NCI-H2227 (cell line): ENCODE measurements around the gene PRTN3.

Experiments
- DNase-seq: peaks from one replicate; lab custom pipeline; 2025; ENCODE audit not compliant: unreplicated experiment; lab: John Stamatoyannopoulos, UW

Gene PRTN3

GRCh38 chr19:840519-841206 is at the start of gene PRTN3:
Gene PRTN3, plus strand, starts transcription at chr19:840999. Its CDS starts 10 bp downstream, at chr19:841009.
- DNase-seq: no peak

GRCh38 chr19:791007-791566 is 49.7 kb upstream of the PRTN3 start:
- no peak for DNase-seq

- DNase-seq: no peak
Measured at GRCh38 chr19:791567-792305, 49.1 kb upstream of the PRTN3 start.

- DNase-seq: no peak
Measured at GRCh38 chr19:792306-792885, 48.4 kb upstream of the PRTN3 start.

- DNase-seq: no peak
Measured at GRCh38 chr19:793806-794205, 47.0 kb upstream of the PRTN3 start.

GRCh38 chr19:795073-795611 is 45.7 kb upstream of the PRTN3 start:
- no peak for DNase-seq

- DNase-seq: no peak
Measured at GRCh38 chr19:795691-796581, 44.9 kb upstream of the PRTN3 start.

- peak; percentile 99 for DNase-seq
Measured at GRCh38 chr19:796692-797527, 43.9 kb upstream of the PRTN3 start, which contains the start of gene PTBP1. Gene PTBP1, plus strand, starts transcription at chr19:797452. Its CDS starts 46 bp downstream, at chr19:797498.

- DNase-seq: peak; percentile 93
Measured at GRCh38 chr19:797528-798414, 43.0 kb upstream of the PRTN3 start.

GRCh38 chr19:798415-799075 is 42.3 kb upstream of the PRTN3 start:
- DNase-seq: no peak

- peak; percentile 26 for DNase-seq
Measured at GRCh38 chr19:799076-799881, 41.5 kb upstream of the PRTN3 start.

GRCh38 chr19:800360-801029 is 40.3 kb upstream of the PRTN3 start:
- DNase-seq: no peak

GRCh38 chr19:801030-801860 is 39.6 kb upstream of the PRTN3 start:
- DNase-seq: no peak

- peak; percentile 19 for DNase-seq
Measured at GRCh38 chr19:801861-802497, 38.8 kb upstream of the PRTN3 start.

GRCh38 chr19:802498-803098 is 38.2 kb upstream of the PRTN3 start:
- DNase-seq: peak; percentile 58
